Activated naive CD4-positive, alpha-beta T cell treated with anti-CD3 and anti-CD28 coated beads, Interleukin-2, amount 50 U/mL, for 72 hours (primary cell): ENCODE measurements around the gene AFF3. TPM values are rescaled to one million over a fixed set of nuclear protein-coding genes. Genes with fewer than 3 reads are reported as not detected.

Source experiments
- ATAC-seq, 2 donors: fragments of 150-1000 bp; cut with Tn5 transposase; 2 replicates each; pipeline ENCODE4 v1.10.0; 2021; ENCODE audit warnings: mild to moderate bottlenecking in 2 of 2, moderate library complexity in 2 of 2
- DNase-seq, 2 donors: peaks; one replicate each; pipeline ENCODE4 v3.0.0; 2021 to 2022; ENCODE audit warnings: low spot score in 2 of 2
- H3K27ac Mint-ChIP-seq, 2 donors: one replicate each; pipeline ENCODE4 v1.8.0; 2022; ENCODE audit warnings: mild to moderate bottlenecking in 2 of 2, mixed read lengths in 2 of 2
- H3K36me3 Mint-ChIP-seq, 2 donors: one replicate each; pipeline ENCODE4 v1.8.0; 2022; ENCODE audit warnings: mixed read lengths in 2 of 2
- H3K9me3 Mint-ChIP-seq, 2 donors: one replicate each; pipeline ENCODE4 v1.8.0; 2022; ENCODE audit warnings: mixed read lengths in 2 of 2
- total RNA-seq, 2 donors: library from RNA; stranded (reverse); gene quantifications; one replicate each; pipeline ENCODE4 v1.2.3, GENCODE V29; 2022

Gene AFF3
- total RNA-seq, 2 donors from 2014 or later = 1.5 to 5.2 TPM

- H3K9me3 Mint-ChIP-seq = peaks cover 0 to 6% of the 10 kb centered on the region in 2 donors
- no peaks in the 10 kb centered on the region for H3K36me3 Mint-ChIP-seq
- no peak overlapping the region for H3K27ac Mint-ChIP-seq
- ATAC-seq (no peak), DNase-seq (no peak)
These were observed 123.8 kb downstream of the AFF3 start for GRCh38 chr2:100018341-100019193.

DNA sequence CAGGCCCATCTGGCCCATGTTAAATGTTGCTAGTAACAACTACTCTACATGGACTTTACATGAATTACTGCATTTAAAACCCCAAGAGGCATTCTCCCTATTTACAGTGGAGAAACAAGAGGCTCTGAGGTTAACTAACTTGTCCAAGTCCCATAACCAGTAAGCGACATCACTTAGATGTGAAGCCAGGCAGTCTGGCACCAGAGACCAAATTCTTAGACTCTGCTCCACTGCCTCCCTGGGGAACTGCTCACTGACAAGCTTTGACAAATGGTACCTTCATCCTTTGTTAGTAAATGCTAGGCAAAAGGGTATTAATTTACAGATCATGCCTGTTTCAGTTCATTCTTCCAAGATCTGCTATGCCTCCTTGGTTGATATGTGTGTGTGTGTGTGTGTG is 124.8 kb downstream of the AFF3 start:
- Mint-ChIP-seq H3K9me3 (peaks cover 0 to 6% of the 10 kb centered on the region in 2 donors), H3K36me3 (no peaks in the 10 kb centered on the region), H3K27ac (no peak overlapping the region)
- no peak for ATAC-seq
- DNase-seq = no peak

GRCh38 chr2:100016756-100017155 is 125.6 kb downstream of the AFF3 start:
- H3K27ac Mint-ChIP-seq = no peak overlapping the region

DNA sequence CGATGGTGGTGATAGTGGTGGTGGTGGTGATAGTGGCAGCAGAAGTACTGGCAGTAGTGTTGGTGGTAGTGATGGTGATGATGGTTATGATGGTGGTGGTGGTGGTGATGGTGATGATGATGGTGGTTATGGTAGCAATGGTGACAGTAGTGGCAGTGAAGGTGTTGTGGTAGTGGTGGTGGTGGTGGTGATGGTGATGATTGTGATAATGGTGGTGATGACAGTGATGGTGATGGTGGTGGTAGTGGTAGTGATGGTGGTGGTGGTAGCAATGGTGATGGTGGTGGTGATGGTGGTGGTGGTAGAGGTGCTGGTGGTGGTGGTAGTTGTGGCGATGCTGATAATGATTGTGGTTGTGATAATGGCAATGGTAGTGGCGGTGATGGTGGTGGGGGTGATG is 126.5 kb downstream of the AFF3 start:
- Mint-ChIP-seq H3K9me3 (peaks cover 0 to 2% of the 10 kb centered on the region in 2 donors), H3K27ac (no peak overlapping the region)

More at GRCh38 chr2:100016756-100017155, 125.6 kb downstream of the AFF3 start:
- no peaks in the 10 kb centered on the region for H3K36me3 Mint-ChIP-seq
- H3K9me3 Mint-ChIP-seq = peaks cover 0 to 6% of the 10 kb centered on the region in 2 donors
- DNase-seq (no peak), ATAC-seq (no peak)

DNA sequence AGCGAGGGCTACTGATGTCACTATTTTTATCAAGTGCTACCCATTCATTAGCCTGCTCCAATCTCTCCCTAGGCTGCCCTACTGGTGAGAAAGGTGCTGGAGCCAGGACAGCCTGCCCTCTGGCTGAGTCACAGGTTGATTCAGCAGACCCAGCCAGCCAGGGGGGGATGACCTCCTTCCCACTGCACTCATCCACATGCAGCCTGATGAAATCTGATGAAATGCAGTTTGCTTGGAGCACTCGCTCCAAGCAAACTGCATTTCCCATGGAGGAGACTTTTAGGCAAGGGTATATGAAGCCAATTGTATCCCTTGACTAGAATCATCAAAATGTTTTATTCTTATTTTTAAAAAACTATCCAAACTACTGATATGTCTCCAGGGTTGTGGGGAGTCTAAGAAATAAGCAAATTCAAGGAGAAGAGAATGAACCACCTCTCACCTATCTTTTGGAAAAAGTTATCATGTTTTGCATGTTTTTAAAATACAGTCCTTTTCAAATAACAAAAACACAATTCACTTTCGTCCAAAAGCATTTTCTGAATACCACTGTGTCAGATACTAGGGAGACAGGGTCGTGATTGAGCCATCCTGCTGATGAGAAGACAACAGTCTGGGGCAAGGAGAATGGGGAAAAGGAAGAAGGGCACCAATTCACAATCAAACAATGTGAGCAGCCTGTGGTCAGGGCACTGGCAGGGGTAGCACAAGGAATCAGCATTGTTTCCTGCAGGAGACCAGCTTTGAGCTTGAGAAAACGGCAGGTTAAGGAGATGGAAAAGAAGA is 128.3 kb downstream of the AFF3 start:
- H3K9me3 Mint-ChIP-seq = no peaks in the 10 kb centered on the region
- peak in 1 of 2 donors; percentile 33 for ATAC-seq
- no peak overlapping the region for H3K27ac Mint-ChIP-seq
- H3K36me3 Mint-ChIP-seq = no peaks in the 10 kb centered on the region
- no peak for DNase-seq

More for the DNA sequence above, 126.5 kb downstream of the AFF3 start:
- no peaks in the 10 kb centered on the region for H3K36me3 Mint-ChIP-seq
- ATAC-seq (peak in 1 of 2 donors; percentile 13), DNase-seq (no peak)

- ATAC-seq = no peak
- H3K9me3 Mint-ChIP-seq = no peaks in the 10 kb centered on the region
- no peak overlapping the region for H3K27ac Mint-ChIP-seq
- DNase-seq = no peak
- no peaks in the 10 kb centered on the region for H3K36me3 Mint-ChIP-seq
These were observed 129.8 kb downstream of the AFF3 start for GRCh38 chr2:100012561-100012960.

DNA sequence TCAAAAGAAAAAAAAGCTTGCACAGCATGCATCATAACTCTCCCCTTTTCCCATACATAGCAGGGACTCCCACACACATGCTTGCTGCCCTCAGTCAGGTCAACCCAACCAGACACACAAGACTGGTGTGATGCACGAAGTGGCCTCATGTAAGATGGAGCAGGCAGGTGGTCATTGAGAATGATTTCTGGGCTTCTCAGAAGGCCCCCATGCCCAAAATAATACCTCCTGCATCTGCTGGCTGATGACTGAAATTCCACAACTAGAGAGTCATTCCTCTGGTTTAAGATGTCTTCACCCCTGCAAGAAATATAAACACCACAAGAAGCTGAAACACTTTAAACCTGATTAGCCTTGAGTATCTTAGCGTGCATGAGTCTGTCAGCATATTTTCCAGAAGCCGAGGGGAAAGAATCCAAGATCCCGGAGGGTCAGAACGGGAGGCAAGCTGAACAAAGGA is 131.1 kb downstream of the AFF3 start:
- no peaks in the 10 kb centered on the region for H3K9me3 Mint-ChIP-seq
- peak overlapping the region in 1 of 2 donors; percentile 7 for H3K27ac Mint-ChIP-seq
- ATAC-seq (no peak), DNase-seq (no peak)
- no peaks in the 10 kb centered on the region for H3K36me3 Mint-ChIP-seq

GRCh38 chr2:100010606-100011005 is 131.8 kb downstream of the AFF3 start:
- no peak for DNase-seq
- Mint-ChIP-seq H3K9me3 (no peaks in the 10 kb centered on the region), H3K27ac (no peak overlapping the region), H3K36me3 (no peaks in the 10 kb centered on the region)
- ATAC-seq = no peak

DNA sequence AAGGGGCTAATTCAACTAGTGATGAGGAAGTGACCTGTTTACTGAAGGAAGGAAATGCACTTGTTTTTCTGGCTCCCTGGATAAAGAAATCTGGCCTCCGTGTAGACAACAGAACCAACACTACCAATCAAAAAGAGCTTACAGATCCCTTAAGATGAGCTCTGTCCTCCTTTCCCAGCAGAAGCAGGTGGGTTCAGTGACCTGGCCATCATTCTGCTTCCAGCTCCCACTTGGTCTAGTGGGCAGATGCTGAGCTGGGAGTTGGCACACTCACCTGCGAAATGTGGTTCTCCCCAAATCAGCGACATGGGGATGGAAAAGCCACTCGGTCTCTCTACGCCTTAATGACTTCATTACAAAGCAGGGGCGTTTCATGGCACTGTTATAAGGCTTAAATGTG is 132.6 kb downstream of the AFF3 start:
- DNase-seq (no peak), ATAC-seq (no peak)
- Mint-ChIP-seq H3K27ac (no peak overlapping the region), H3K9me3 (no peaks in the 10 kb centered on the region), H3K36me3 (no peaks in the 10 kb centered on the region)

DNA sequence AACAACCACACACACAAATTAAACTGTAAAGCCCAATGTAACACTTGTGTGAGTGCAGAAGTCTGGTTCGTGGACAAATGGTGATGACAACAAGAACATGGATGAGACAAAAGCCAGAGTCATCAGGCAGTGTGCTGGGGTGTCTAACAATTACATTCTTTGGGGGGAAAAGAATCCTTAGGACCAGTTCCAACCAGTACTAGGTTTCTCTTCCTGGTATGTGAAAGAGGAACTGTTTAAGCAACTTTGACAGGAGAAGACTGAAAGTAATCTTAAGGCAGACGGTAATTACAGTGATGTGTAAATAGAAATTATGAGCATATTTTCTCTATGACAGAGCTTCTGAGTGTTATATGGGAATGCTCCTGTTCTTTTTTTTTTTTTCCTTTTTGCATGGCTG is 133.4 kb downstream of the AFF3 start:
- Mint-ChIP-seq H3K27ac (no peak overlapping the region), H3K36me3 (no peaks in the 10 kb centered on the region), H3K9me3 (no peaks in the 10 kb centered on the region)
- ATAC-seq (no peak), DNase-seq (no peak)

GRCh38 chr2:100006516-100006915 is 135.9 kb downstream of the AFF3 start:
- Mint-ChIP-seq H3K36me3 (no peaks in the 10 kb centered on the region), H3K27ac (no peak overlapping the region), H3K9me3 (no peaks in the 10 kb centered on the region)
- no peak for DNase-seq
- no peak for ATAC-seq

DNA sequence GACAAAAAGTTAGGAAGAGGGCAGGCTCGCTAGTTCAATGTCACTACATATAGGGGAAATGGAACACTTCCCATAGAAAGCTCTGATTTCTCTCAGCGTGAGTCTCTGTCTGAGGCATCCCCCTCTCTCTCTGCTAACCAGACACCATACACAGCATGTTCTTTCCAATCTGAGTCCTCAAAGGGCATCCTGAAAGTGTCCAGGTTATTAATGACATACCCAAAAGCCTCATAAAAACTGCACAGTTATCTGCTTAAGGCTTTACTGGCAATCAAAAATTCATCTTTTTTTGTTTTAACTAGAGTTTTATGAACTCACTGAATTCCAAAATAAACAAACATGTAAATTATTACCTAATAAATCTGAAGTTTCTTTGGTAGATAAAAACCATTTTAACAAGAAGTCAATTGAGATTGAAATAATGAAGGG is 137.4 kb downstream of the AFF3 start:
- Mint-ChIP-seq H3K36me3 (no peaks in the 10 kb centered on the region), H3K27ac (no peak overlapping the region), H3K9me3 (no peaks in the 10 kb centered on the region)
- ATAC-seq (no peak), DNase-seq (no peak)

- H3K36me3 Mint-ChIP-seq = no peaks in the 10 kb centered on the region
- H3K27ac Mint-ChIP-seq = no peak overlapping the region
- no peaks in the 10 kb centered on the region for H3K9me3 Mint-ChIP-seq
- DNase-seq = no peak
- ATAC-seq = no peak
These were observed 138.0 kb downstream of the AFF3 start for GRCh38 chr2:100004348-100004884.

DNA sequence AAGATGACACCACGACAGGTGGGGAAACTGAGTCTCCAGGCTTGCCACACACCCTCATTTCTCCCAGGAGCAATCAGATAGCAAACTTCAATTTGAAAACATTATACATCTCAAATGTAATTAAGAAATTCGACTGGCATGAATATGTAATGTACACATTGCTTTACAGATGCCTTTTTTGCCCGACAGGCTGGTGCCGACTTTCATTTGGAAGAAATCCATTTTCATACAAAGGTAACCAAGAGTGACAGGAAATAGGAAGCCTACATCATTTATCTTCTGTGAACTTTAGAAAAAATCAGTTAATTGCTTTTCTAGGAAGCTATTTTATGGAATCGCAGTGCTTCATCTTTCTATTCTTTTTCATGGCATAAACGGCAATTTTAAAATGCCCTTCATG is 140.3 kb downstream of the AFF3 start:
- ATAC-seq (no peak), DNase-seq (no peak)
- H3K27ac Mint-ChIP-seq = no peak overlapping the region
- no peaks in the 10 kb centered on the region for H3K9me3 Mint-ChIP-seq
- H3K36me3 Mint-ChIP-seq = no peaks in the 10 kb centered on the region

DNA sequence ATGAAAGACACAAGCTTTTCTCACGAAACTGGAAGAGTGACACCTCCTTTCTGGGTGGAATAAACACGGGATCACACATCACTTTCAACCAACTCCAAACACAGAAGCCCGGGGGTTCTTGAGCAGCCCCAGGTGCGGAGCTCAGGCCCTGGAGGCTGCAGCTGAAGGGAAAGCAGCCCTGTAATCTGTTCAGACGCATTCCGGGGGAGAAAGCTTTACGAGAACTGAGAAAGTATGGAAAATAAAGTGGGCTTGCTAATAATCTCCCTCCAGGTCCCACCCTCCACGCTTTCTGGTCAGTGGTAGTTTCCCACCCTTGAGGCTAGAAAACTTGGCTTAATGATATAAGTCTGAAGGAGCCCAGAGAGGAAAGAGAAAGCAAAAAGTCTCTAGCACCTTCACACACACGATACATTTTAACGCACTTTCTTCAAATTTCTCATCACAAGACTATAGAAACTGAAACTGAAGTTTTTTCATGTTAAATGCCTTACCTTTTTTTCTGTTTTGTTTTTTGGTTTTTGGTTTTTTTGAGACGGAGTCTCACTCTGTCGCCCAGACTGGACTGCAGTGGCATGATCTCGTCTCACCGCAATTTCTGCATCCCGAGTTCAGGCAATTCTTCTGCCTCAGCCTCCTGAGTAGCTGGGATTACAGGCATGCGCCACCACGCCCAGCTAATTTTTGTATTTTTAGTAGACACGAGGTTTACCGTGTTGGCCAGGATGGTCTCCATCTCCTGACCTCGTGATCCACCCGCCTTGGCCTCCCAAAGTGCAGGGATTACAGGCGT is 141.3 kb downstream of the AFF3 start:
- Mint-ChIP-seq H3K27ac (peak overlapping the region in 1 of 2 donors; percentile 11), H3K9me3 (no peaks in the 10 kb centered on the region), H3K36me3 (no peaks in the 10 kb centered on the region)
- DNase-seq = no peak
- peak in 1 of 2 donors; percentile 75 for ATAC-seq

DNA sequence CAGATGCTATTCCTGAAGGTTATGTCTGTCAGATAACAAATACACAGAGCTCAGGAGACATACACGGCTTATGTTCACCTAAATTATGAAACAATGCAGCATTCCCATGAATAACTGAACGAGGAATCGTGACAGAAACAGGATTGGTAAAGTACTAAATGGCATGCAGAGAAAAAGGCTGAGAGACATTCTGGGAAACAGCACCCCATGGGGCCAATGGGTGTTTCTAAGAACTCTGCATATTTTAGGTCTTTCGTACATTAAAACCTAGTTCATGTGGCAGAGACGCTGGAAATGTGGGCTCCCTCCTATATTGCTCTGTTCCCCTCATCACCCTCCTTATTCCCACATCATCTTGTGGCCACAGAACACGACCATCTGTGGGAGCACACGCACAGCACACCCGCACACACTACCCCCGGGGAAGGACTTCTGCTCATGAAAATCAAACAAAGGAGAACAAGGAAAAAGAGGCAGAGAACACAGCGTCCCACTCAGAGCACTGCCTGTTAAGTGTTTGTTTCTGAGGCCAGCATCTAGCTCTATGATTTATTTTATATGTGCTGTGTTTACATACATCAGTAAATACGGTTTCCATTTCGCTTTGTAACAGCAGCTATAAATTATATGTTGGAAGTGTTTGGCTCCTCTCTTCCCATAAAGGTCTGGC is 143.6 kb downstream of the AFF3 start:
- no peaks in the 10 kb centered on the region for H3K36me3 Mint-ChIP-seq

More for the DNA sequence above, 143.6 kb downstream of the AFF3 start:
- Mint-ChIP-seq H3K27ac (no peak overlapping the region), H3K9me3 (no peaks in the 10 kb centered on the region)
- no peak for DNase-seq
- ATAC-seq = no peak
